WTC11 (cell line): Measurements from ENCODE around the gene LHX4. TPM values are rescaled to one million over a fixed set of nuclear protein-coding genes. Genes with fewer than 3 reads are reported as not detected.

Source experiments
- ATAC-seq: fragments of 200-7000 bp; cut with Tn5 transposase; 2 replicates; pipeline ENCODE4 v1.10.0; 2021; ENCODE audit warnings: mild to moderate bottlenecking, moderate library complexity
- CTCF ChIA-PET: fragments of 300-600 bp; sonication (Branson Sonifier 250); formaldehyde crosslinking; loops from one replicate; lab custom pipeline; 2021; ENCODE audit warnings: antibody characterized with exemption; lab: Charles Lee
- POLR2A ChIA-PET: fragments of 350-600 bp; sonication (Branson Sonifier 250); formaldehyde crosslinking; loops from one replicate; lab custom pipeline; 2021; ENCODE audit warnings: antibody characterized with exemption; lab: Charles Lee
- DNase-seq: peaks from one replicate; pipeline ENCODE4 v3.0.0; 2021; ENCODE audit warnings: low spot score
- H3K27ac Mint-ChIP-seq: 2 replicates; pipeline ENCODE4 v1.8.0; 2021; ENCODE audit warnings: mixed read lengths
- H3K27me3 Mint-ChIP-seq: 2 replicates; pipeline ENCODE4 v1.8.0; 2021; ENCODE audit warnings: low read depth, mild to moderate bottlenecking, moderate library complexity, mixed read lengths
- H3K36me3 Mint-ChIP-seq: 2 replicates; pipeline ENCODE4 v1.8.0; 2021; ENCODE audit warnings: mixed read lengths
- H3K4me1 Mint-ChIP-seq: 2 replicates; pipeline ENCODE4 v1.8.0; 2022; ENCODE audit warnings: mixed read lengths
- H3K4me3 Mint-ChIP-seq: 2 replicates; pipeline ENCODE4 v1.8.0; 2021; ENCODE audit warnings: mild to moderate bottlenecking, moderate library complexity, mixed read lengths
- H3K9me3 Mint-ChIP-seq: 2 replicates; pipeline ENCODE4 v1.8.0; 2021; ENCODE audit warnings: mixed read lengths
- ATF2 ChIP-seq: sonication (generic); formaldehyde crosslinking; IDR thresholded peaks from 2 replicates; pipeline ENCODE4 v1.8.1; 2022; ENCODE audit warnings: low read depth, missing genetic modification reagents, borderline replicate concordance
- CBFB ChIP-seq: sonication (generic); formaldehyde crosslinking; IDR thresholded peaks from 2 replicates; pipeline ENCODE4 v1.8.1; 2022; ENCODE audit warnings: mild to moderate bottlenecking, low read depth, missing genetic modification reagents
- E2F1 ChIP-seq: sonication (generic); formaldehyde crosslinking; IDR thresholded peaks from 2 replicates; pipeline ENCODE4 v1.8.0; 2022; ENCODE audit warnings: mild to moderate bottlenecking, missing genetic modification reagents
- HMGA2 ChIP-seq: fragments of 250-450 bp; sonication (Bioruptor Pico); IDR thresholded peaks from 2 replicates; pipeline ENCODE4 v1.4.0; 2021; ENCODE audit warnings: mild to moderate bottlenecking, moderate library complexity
- IRF1 ChIP-seq: sonication (generic); formaldehyde crosslinking; IDR thresholded peaks from 2 replicates; pipeline ENCODE4 v1.8.0; 2023; ENCODE audit warnings: missing genetic modification reagents
- IRF2 ChIP-seq: sonication (generic); formaldehyde crosslinking; IDR thresholded peaks from 2 replicates; pipeline ENCODE4 v1.8.0; 2022; ENCODE audit warnings: low read depth, missing genetic modification reagents, borderline replicate concordance
- MYBL2 ChIP-seq: sonication (generic); formaldehyde crosslinking; IDR thresholded peaks from 2 replicates; pipeline ENCODE4 v1.8.1; 2023; ENCODE audit warnings: mild to moderate bottlenecking, moderate library complexity, missing genetic modification reagents
- NR1H2 ChIP-seq: sonication (generic); formaldehyde crosslinking; IDR thresholded peaks from 2 replicates; pipeline ENCODE4 v1.9.0; 2021; ENCODE audit warnings: mild to moderate bottlenecking, moderate library complexity, missing genetic modification reagents
- NR2C2 ChIP-seq: sonication (generic); formaldehyde crosslinking; IDR thresholded peaks from 2 replicates; pipeline ENCODE4 v1.8.0; 2022; ENCODE audit warnings: mild to moderate bottlenecking, missing genetic modification reagents
- NR3C1 ChIP-seq: sonication (generic); formaldehyde crosslinking; conservative IDR thresholded peaks from 2 replicates; pipeline ENCODE4 v1.8.1; 2023; ENCODE audit warnings: low read depth, mild to moderate bottlenecking, missing genetic modification reagents
- TEAD1 ChIP-seq: sonication (generic); formaldehyde crosslinking; IDR thresholded peaks from 2 replicates; pipeline ENCODE4 v1.8.0; 2022; ENCODE audit warnings: mild to moderate bottlenecking, missing genetic modification reagents
- ZBTB43 ChIP-seq: sonication (generic); formaldehyde crosslinking; IDR thresholded peaks from 2 replicates; pipeline ENCODE4 v1.8.1; 2023; ENCODE audit warnings: mild to moderate bottlenecking, missing genetic modification reagents
- ZNF263 ChIP-seq: sonication (generic); formaldehyde crosslinking; IDR thresholded peaks from 2 replicates; pipeline ENCODE4 v1.8.1; 2022; ENCODE audit warnings: low read depth, mild to moderate bottlenecking, moderate library complexity, missing genetic modification reagents
- ZNF396 ChIP-seq: fragments of 250-450 bp; sonication (Bioruptor Pico); IDR thresholded peaks from 2 replicates; pipeline ENCODE4 v1.8.0; 2021; ENCODE audit warnings: mild to moderate bottlenecking, moderate library complexity, borderline replicate concordance
- ZNF532 ChIP-seq: fragments of 250-450 bp; sonication (Bioruptor Pico); IDR thresholded peaks from 2 replicates; pipeline ENCODE4 v1.9.0; 2021; ENCODE audit warnings: mild to moderate bottlenecking, borderline replicate concordance
- total RNA-seq: library from RNA; stranded (reverse); gene quantifications from 3 replicates; pipeline ENCODE4 v1.2.3, GENCODE V29; 2021

Gene LHX4
- total RNA-seq, 1 experiment from 2014 or later, result 19.2 TPM

- TF ChIP-seq ZNF532 (CRISPR knock-in tag), result no peak
- TF ChIP-seq IRF2, result no peak
Measured at GRCh38 chr1:180215856-180216625, 14.0 kb upstream of the LHX4 start (continued).

- ATAC-seq (no peak), DNase-seq (no peak)
- Mint-ChIP-seq H3K4me1 (peaks cover 15% of the 10 kb centered on the region), H3K27ac (no peak overlapping the region), H3K36me3 (no peaks in the 10 kb centered on the region), H3K9me3 (no peaks in the 10 kb centered on the region), H3K27me3 (peaks cover 3% of the 10 kb centered on the region; the same call in 1 of the 2 replicates), H3K4me3 (no peak overlapping the region)
- TF ChIP-seq ZNF263 (CRISPR knock-in tag) (no peak), E2F1 (CRISPR knock-in tag) (no peak), ZBTB43 (CRISPR knock-in tag) (no peak), MYBL2 (CRISPR knock-in tag) (no peak), ZNF396 (CRISPR knock-in tag) (no peak), ATF2 (no peak), CBFB (no peak), NR3C1 (CRISPR knock-in tag) (no peak)
- POLR2A ChIA-PET, result no interaction called here
- CTCF ChIA-PET, result interaction anchor here (1.1 to 3.5 kb wide), 3 partner anchors 29 to 407 kb away, joined by 3 to 15 read pairs (median 3); no protein-coding TSS in a partner anchor
Measured at GRCh38 chr1:180217006-180217405, 13.1 kb upstream of the LHX4 start.

- ATAC-seq (no peak), DNase-seq (no peak)
- H3K4me3 Mint-ChIP-seq, result no peak overlapping the region
- H3K27ac Mint-ChIP-seq, result no peak overlapping the region
- ChIA-PET POLR2A (no interaction called here), CTCF (interaction anchor here (3.5 kb wide), 1 partner anchor 31 kb away, joined by 15 read pairs; no protein-coding TSS in a partner anchor)
- no peaks in the 10 kb centered on the region for H3K9me3 Mint-ChIP-seq
- H3K27me3 Mint-ChIP-seq, result peaks cover 12% of the 10 kb centered on the region
- peaks cover 7% of the 10 kb centered on the region for H3K4me1 Mint-ChIP-seq
- H3K36me3 Mint-ChIP-seq, result no peaks in the 10 kb centered on the region
- TF ChIP-seq IRF1 (no peak), NR1H2 (no peak), E2F1 (CRISPR knock-in tag) (no peak), MYBL2 (CRISPR knock-in tag) (no peak), TEAD1 (no peak), ATF2 (no peak), HMGA2 (no peak), IRF2 (no peak), NR2C2 (no peak)
Measured at GRCh38 chr1:180218806-180219765, 11.0 kb upstream of the LHX4 start.
